SIG-M5 (cell line): ENCODE data around the gene LEFTY2.
"Not testable (repeated sequence)": the region's sequence is repeated elsewhere in the genome, so short reads cannot be mapped to it uniquely, and the experiment has no call there.

Experiments
- DNase-seq: peaks from one replicate; lab custom pipeline; 2025; lab: John Stamatoyannopoulos, UW

The LEFTY2 gene

GRCh38 chr1:225953315-225953714 lies 12.3 kb upstream of the LEFTY2 start:
- no peak for DNase-seq

DNA sequence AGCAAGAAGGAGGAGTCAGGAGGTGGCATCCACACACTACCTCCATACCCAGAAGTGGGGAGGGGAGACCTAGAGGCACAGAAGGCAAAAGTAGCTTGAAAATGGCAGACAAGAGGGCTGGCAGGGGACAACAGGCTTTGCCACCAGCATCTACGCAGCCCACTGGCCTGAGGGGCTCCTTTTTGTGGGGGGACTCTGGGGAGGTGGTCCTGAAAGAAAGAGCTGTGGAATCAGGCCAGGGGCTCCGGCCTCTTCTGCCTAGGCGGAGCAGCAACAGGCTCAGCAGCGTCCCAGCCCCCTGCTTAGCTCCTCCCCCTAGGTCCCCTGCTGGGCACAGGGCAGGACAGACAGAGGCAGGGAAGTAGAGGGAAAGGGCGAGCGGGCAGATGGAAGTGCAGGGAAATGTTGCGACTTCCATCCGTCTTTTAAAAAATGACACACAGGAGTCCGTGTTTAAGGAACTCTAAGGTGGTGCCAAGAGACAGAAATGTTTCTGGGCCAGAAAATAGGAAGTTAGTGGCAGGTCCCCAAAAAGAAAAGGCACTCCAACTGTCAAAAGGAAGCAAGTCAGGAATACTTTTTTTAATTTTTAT lies 10.0 kb upstream of the LEFTY2 start:
- no peak for DNase-seq

GRCh38 chr1:225949041-225949440 lies 8.0 kb upstream of the LEFTY2 start:
- DNase-seq, result no peak

- no peak for DNase-seq
These were observed 5.8 kb upstream of the LEFTY2 start for GRCh38 chr1:225946803-225947202.

DNA sequence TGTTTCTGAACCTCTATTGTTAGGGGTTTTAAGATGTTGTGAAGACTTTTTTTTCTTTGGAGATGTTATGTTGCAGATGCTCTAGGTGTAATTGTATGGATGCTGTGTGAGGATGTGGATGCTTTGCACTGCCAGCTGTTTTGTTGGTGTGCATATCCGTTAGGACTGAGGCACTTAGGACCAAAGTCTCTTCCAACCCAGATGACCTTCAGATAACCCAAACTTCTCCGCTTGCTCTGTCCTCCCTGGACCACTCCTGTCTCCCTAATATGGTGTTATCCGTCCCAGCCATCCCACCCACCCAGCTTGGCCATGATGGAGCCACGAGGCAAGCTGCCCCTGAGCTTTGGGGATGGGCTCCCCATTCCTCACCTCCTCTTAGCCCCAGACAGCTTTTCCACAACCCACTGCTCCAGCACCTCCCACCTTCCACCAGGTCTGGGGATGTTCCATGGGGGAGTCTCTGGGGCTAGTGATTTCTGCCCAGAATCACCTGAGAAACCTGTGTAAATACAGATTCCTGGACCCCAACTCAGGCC lies 5.1 kb upstream of the LEFTY2 start:
- DNase-seq, result no peak

DNA sequence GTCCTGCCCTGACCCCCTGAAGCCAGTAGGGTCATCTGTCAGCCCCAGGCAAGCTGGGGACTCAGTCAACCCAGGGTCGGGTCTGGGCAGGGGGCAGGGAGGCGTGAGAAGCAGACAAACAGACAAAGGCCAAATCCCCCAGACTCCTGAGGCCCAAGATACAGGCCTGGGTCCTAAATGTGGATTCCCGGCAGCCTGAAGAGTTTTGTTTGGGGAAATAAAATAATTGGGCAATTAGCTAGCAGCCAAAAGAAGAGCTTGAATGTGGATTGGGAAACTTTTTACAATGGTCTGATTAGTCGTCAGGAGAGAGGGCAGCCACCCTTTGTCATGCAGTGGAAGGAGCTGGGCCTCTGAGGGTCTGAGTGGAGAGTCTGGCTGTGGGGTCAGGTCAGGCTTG lies 4.5 kb upstream of the LEFTY2 start:
- DNase-seq, result no peak

- DNase-seq, result peak; percentile 63
These were observed 3.9 kb upstream of the LEFTY2 start for GRCh38 chr1:225944951-225945350.

DNA sequence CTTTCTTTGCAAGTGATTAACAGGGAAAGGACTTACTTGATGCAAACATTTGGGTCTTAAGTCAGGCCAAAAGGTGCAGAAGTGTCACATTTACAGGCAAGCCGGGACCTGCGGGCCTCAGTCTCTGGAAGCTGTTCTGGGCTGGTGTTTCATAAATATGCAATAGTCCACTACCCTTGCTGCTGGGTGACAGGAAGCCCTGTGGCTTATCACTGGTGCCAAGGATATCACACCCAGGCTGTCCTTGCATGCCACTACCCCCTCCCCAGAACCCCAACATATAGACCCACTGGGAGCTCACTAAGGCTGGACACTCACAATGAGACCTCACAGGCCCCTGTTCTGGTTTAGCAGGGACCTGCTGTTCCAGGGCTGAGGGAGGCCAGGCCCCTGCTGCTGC lies 3.4 kb upstream of the LEFTY2 start:
- DNase-seq, result no peak

GRCh38 chr1:225943582-225943981 lies 2.6 kb upstream of the LEFTY2 start:
- DNase-seq, result no peak

GRCh38 chr1:225942574-225942973 lies 1.6 kb upstream of the LEFTY2 start:
- no peak for DNase-seq

DNA sequence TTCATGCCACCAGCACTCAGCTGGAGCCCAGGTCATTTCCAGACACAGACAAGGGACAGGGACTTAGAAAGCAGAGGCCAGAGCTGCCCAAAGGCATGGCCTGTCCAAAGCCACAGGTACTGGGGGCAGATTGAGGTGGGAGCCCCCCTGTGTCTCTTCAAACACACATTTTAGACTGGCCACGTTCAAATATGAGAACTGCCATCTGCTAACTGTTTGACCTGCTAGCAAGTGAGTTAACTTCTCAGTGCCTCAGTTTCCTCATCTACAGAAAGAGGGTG lies 862 bp upstream of the LEFTY2 start:
- no peak for DNase-seq

DNA sequence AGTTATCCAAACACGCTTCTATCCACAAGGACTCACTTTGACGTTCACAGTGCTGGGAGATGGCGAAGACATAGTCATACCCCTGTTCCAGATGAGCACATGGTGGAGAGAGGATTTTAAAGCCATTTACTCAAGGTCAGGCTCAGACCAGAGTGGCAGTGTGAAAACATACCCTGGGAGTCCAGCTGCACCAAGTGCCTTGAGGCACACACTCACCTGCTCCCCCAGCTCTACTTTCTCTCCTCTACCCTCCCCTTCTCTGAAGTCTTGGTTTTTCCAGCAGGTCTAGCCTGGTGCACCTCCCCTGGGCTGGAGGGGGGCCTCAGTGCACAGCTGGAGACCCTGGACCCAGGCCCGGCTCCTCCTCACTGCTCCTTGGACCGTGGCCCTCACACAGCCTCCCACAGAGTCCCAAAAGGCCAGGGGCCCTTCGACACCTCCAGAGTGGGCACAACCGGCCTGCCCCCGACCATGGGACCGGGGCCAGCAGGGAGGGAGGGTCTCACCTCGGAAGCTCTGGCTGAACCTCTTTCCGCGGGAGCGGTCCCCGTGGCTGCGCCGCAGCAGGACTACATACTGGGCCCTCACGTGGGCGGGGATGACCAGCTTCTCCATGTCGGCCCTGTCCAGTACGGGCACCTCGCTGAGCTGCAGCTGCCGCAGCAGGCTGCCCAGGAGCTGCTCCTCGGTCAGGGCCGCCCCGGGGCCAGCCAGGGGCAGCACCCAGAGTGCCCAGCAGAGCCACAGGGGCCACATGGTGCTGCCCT lies 452 bp downstream of the LEFTY2 start:
- DNase-seq, result no peak

- DNase-seq, result not testable (repeated sequence)
These were observed 1.1 kb downstream of the LEFTY2 start for GRCh38 chr1:225939939-225940310.

- not testable (repeated sequence) for DNase-seq
These were observed 1.7 kb downstream of the LEFTY2 start for GRCh38 chr1:225939097-225939938.

DNA sequence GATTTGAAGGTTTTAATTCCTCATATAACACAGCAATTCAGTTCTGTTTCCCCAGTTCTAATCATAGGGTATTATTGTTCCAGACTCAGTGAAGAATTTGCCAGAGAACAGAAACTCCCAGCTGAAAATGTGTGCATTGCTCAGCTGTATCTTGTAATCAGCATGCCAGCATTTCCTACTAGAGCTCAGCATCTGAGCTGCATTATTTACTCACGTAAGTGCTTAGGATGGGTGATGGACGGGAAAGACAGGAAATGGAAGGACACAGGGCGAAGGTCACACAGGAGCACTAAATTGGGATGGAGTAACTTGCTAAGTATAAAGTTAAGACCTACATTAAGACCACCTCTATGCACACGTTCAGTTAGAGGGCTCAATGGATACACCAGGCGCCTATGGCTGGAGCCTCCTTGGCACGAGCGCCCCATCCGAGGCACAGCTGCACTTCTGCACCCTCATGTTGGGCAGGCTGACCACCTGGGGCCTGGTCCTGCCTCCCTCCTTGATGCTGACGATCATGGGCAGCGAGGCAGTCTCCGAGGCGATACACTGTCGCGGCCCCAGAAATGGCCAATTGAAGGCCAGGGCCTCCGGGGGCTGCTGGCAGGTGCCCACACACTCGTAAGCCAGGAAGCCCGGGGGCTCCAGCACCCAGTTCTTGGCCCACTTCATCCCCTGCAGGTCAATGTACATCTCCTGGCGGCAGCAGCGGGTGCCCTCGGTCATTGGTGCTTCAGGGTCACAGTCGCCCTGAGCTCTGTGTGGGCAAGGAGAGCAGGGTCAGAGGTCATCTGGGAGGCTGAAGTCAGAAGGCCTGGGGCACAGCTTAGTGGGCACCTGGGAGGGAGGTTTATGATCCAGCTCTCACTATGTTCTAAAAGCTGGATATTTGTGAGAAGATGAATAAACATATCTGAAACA lies 3.7 kb downstream of the LEFTY2 start:
- DNase-seq, result no peak

GRCh38 chr1:225936523-225936922 lies 4.5 kb downstream of the LEFTY2 start:
- DNase-seq, result no peak

DNA sequence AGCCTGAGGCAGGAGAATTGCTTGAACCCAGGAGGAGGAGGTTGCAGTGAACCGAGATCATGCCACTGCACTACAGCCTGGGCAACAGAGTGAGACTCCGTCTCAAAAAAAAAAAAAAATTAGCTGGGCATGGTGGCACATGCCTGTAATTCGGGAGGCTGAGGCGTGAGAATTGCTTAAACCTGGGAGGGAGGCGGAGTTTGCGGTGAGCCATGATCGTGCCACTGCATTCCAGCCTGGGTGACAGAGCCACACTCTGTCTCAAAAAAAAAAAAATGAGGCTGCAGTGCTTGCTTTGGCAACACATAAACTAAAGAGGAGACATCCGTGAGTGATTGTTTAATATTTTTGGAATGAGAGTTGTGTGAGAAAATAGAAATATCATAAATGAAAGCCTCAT lies 4.9 kb downstream of the LEFTY2 start:
- not testable (repeated sequence) for DNase-seq

DNA sequence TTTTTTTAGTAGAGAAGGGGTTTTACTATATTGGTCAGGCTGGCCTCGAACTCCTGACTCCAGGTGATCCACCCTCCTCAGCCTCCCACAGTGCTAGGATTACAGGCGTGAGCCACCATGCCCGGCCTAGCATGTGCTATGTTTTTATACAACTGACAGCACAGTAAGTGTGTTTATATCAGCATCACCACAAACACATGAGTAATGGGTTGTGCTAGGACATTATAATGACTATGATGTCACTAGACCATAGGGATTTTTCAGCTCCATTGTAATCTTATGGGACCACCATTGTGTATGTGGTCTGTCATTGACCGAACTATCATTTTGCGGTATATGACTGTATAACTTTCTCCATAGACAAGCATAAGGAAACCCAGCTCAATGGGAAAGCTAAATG lies 6.3 kb downstream of the LEFTY2 start:
- no peak for DNase-seq

- no peak for DNase-seq
These were observed 7.9 kb downstream of the LEFTY2 start for GRCh38 chr1:225933072-225933471.

DNA sequence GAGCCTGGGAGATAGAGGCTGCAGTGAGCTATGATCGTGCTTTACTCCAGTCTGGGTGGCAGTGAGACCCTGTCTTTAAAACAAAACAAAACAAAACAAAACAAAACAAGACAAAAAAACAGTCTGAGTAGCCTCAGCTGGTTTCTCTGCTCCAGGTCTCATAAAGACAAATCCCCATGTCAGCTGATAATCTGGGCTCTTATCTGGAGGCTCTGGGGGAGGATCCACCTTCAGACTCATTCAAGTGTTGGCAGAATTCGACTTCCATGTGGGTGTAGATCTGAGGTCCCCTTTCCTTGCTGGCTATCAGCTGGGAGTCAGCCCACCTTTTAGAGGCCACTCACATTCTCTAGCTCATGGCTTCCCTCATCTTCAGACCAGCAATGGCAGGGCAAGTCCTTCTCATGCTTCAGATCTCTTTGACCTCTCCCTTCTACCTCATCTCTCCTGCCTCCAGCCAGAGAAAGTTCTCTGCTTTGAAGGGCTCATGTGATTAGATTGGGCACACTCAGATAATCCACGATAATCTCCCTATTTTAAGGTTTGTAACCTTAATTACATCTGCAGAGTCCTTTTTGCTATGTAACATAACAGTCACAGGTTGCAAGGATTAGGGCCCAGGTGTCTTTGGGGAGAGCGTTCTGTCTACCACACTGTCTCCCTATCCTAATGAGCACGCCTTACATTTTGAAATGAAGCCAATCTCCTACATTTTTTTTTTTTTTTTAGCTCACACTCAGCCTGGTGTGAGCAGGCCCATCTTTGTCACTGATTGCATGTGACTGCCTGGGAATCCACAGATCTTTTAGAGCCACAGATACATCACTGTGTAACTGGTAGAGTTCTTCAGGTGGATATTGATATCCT lies 9.5 kb downstream of the LEFTY2 start:
- no peak for DNase-seq

DNA sequence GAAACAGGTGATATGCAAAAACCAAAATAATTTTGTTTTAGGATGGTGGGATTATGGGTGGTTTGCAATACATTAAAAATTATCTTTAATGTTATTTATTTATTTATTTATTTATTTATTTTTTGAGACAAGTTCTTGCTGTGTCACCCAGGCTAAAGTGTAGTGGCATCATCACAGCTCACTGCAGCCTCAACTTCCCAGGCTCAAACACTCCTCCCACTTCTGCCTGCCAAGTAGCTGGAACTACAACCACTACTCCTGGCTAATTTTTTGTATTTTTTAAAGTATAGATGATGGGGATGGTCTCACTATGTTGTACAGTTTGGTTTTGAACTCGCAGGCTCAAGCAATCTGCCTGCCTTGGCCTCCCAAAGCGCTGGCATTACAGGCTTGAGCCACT lies 10.5 kb downstream of the LEFTY2 start:
- DNase-seq, result no peak
